CD14-positive monocyte (primary cell): ENCODE measurements around the gene PACSIN3. TPM values are rescaled to one million over a fixed set of nuclear protein-coding genes. Genes with fewer than 3 reads are reported as not detected.

Experiments
- DNase-seq, 3 donors: peaks; one replicate each; pipeline ENCODE4 v3.0.0-alpha.2; 2011 to 2022
- H2AFZ ChIP-seq: 2 replicates; pipeline ENCODE4 v1.6.0; 2012; ENCODE audit warnings: mild to moderate bottlenecking, low read depth, low read length, inconsistent platforms; ENCODE audit not compliant: insufficient read depth, poor library complexity, severe bottlenecking
- H3K27ac ChIP-seq, 2 donors: 1 replicate in 1 of 2; 2 replicates in 1 of 2; pipeline ENCODE4 v1.5.1; 2012 to 2013; ENCODE audit warnings: low read length in 2 of 2, control low read depth in 1 of 2, inconsistent platforms in 1 of 2, low read depth in 1 of 2, mild to moderate bottlenecking in 1 of 2
- H3K27me3 ChIP-seq, 2 donors: one replicate each; pipeline versions ENCODE4 v1.6.0 to v1.6.1; 2011 to 2013; ENCODE audit warnings: low read length in 2 of 2; ENCODE audit not compliant: control insufficient read depth in 2 of 2, insufficient read depth in 2 of 2
- H3K36me3 ChIP-seq, 2 donors: replicated peaks in 1 of 2; 1 replicate in 1 of 2; 2 replicates in 1 of 2; pipeline versions ENCODE4 v1.5.1 to v1.6.1; 2012 to 2013; ENCODE audit warnings: low read length in 2 of 2, control low read depth in 1 of 2, inconsistent platforms in 1 of 2, mild to moderate bottlenecking in 1 of 2; ENCODE audit not compliant: insufficient read depth in 2 of 2, control insufficient read depth in 1 of 2
- H3K4me1 ChIP-seq, 2 donors: 1 replicate in 1 of 2; 2 replicates in 1 of 2; pipeline versions ENCODE4 v1.5.1 to v1.6.1; 2012 to 2013; ENCODE audit warnings: low read length in 2 of 2, control low read depth in 1 of 2, inconsistent platforms in 1 of 2, mild to moderate bottlenecking in 1 of 2, moderate library complexity in 1 of 2; ENCODE audit not compliant: insufficient read depth in 2 of 2, control insufficient read depth in 1 of 2
- H3K4me2 ChIP-seq: replicated peaks from 2 replicates; pipeline ENCODE3; 2012; ENCODE audit warnings: low read length, moderate library complexity, mild to moderate bottlenecking; ENCODE audit not compliant: poor library complexity, severe bottlenecking; ENCODE audit errors: extremely low read depth
- H3K4me3 ChIP-seq, 3 experiments: fragments of 200-600 bp in 1 of 3; sonication (generic) in 1 of 3; replicated peaks in 1 of 3; 1 replicate in 2 of 3; 2 replicates in 1 of 3; pipeline ENCODE4 v1.5.1; 2011 to 2013; ENCODE audit warnings: low read length in 3 of 3, mild to moderate bottlenecking in 3 of 3, control low read depth in 2 of 3, low read depth in 2 of 3, inconsistent platforms in 1 of 3, moderate library complexity in 1 of 3
- H3K79me2 ChIP-seq: 2 replicates; pipeline ENCODE4 v1.6.0; 2012; ENCODE audit warnings: mild to moderate bottlenecking, control low read depth, inconsistent platforms, low read length, moderate library complexity; ENCODE audit not compliant: insufficient read depth
- H3K9ac ChIP-seq: 2 replicates; pipeline ENCODE4 v1.6.0; 2017; ENCODE audit warnings: low read length, mild to moderate bottlenecking; ENCODE audit not compliant: insufficient read depth, poor library complexity, severe bottlenecking
- H3K9me3 ChIP-seq, 2 donors: replicated peaks in 1 of 2; 1 replicate in 1 of 2; 2 replicates in 1 of 2; pipeline versions ENCODE4 v1.5.1 to v1.6.1; 2012 to 2013; ENCODE audit warnings: low read length in 2 of 2, control low read depth in 1 of 2; ENCODE audit not compliant: control insufficient read depth in 1 of 2, insufficient read depth in 1 of 2
- H4K20me1 ChIP-seq: 2 replicates; pipeline ENCODE4 v1.6.0; 2012; ENCODE audit warnings: mild to moderate bottlenecking, low read length, control low read depth, moderate library complexity; ENCODE audit not compliant: insufficient read depth
- H3K27ac Mint-ChIP-seq, 7 donors: one replicate each; pipeline ENCODE4 v1.8.0; 2020; ENCODE audit warnings: mild to moderate bottlenecking in 7 of 7, mixed read lengths in 7 of 7, moderate library complexity in 6 of 7, inconsistent platforms in 2 of 7
- H3K27me3 Mint-ChIP-seq, 3 donors: one replicate each; pipeline ENCODE4 v1.8.0; 2021 to 2022; ENCODE audit warnings: low read depth in 3 of 3, mild to moderate bottlenecking in 3 of 3, mixed read lengths in 3 of 3, moderate library complexity in 3 of 3, inconsistent platforms in 1 of 3
- H3K36me3 Mint-ChIP-seq, 2 donors: one replicate each; pipeline ENCODE4 v1.8.0; 2020; ENCODE audit warnings: mixed read lengths in 2 of 2, inconsistent platforms in 1 of 2, mild to moderate bottlenecking in 1 of 2
- H3K4me1 Mint-ChIP-seq: one replicate; pipeline ENCODE4 v1.8.0; 2020; ENCODE audit warnings: mild to moderate bottlenecking, mixed read lengths
- H3K4me3 Mint-ChIP-seq, 2 donors: one replicate each; pipeline ENCODE4 v1.8.0; 2020; ENCODE audit warnings: mild to moderate bottlenecking in 2 of 2, mixed read lengths in 2 of 2, moderate library complexity in 1 of 2
- H3K9me3 Mint-ChIP-seq, 7 donors: one replicate each; pipeline ENCODE4 v1.8.0; 2020 to 2022; ENCODE audit warnings: mixed read lengths in 7 of 7, mild to moderate bottlenecking in 6 of 7, moderate library complexity in 6 of 7, inconsistent platforms in 2 of 7
- WGBS: methylation state at CpG from one replicate; pipeline ENCODE4 v1.1.5; 2013; ENCODE audit warnings: missing lambda C conversion rate; ENCODE audit not compliant: insufficient coverage; 5-methylcytosine and 5-hydroxymethylcytosine counted together
- intact Hi-C, 2 donors: fragments of 100-400 bp; cut with micrococcal nuclease; formaldehyde crosslinking; loops; one replicate each; pipeline versions ENCODE4 v1.15.0 to v1.15.1; 2023
- polyA plus RNA-seq, 3 donors: library from polyadenylated mRNA; depleted of rRNA in 1 of 3; unstranded in 2 of 3; stranded (reverse) in 1 of 3; fragments of 300-500 nt in 2 of 3; fragments of >200 nt in 1 of 3; fragmentation: Illumina TruSeq in 2 of 3; gene quantifications; 1 replicate in 2 of 3; 2 replicates in 1 of 3; pipeline ENCODE4 v1.2.3, GENCODE V29; 2012 to 2021
- TF ChIP-seq, protein P1 (sequence below): fragments of 200-600 bp; IDR thresholded peaks from one replicate; pipeline ENCODE4 v1.8.0; 2022; ENCODE audit warnings: antibody characterized with exemption, mild to moderate bottlenecking

PACSIN3 gene
- polyA plus RNA-seq, 3 donors: not detected

DNA sequence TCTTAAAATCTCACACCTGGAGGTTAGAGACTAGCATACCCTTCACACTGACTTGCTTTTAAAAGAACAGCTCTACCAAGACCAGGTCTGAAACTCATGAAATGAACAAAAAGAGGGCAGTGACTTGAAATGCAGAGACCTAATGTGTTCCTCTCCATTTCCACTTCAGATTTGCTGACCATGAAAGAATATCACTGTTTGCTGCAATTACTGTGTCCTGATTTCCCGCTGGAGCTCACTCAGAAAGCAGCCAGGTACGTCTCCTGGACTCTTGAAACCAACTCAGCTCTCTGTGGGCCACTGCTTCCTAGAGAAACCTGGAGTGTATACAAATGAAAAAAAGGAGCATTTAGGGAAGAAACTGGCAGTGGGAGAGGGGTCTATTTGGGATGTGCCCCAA lies 48.8 kb downstream of the PACSIN3 start:
- Histone ChIP-seq H3K4me2 (no peak overlapping the region), H3K9me3 (no peaks in the 10 kb centered on the region), H4K20me1 (no peaks in the 10 kb centered on the region), H3K27me3 (no peaks in the 10 kb centered on the region), H3K4me3 (no peak overlapping the region), H3K4me1 (no peaks in the 10 kb centered on the region), H2AFZ (no peak overlapping the region), H3K79me2 (no peaks in the 10 kb centered on the region), H3K27ac (no peak overlapping the region), H3K36me3 (no peaks in the 10 kb centered on the region), H3K9ac (no peak overlapping the region)
- intact Hi-C loops: no loop called here
- Mint-ChIP-seq H3K4me3 (no peak overlapping the region), H3K27ac (no peak overlapping the region), H3K9me3 (peaks cover 0 to 2% (median 0%) of the 10 kb centered on the region in 7 donors), H3K4me1 (peaks cover 4% of the 10 kb centered on the region), H3K36me3 (peaks cover 9 to 12% of the 10 kb centered on the region in 2 donors), H3K27me3 (no peaks in the 10 kb centered on the region)
- DNase-seq: no peak
- WGBS: 93% methylated on average over 2 of the region's 2 CpGs
- TF ChIP-seq, protein P1, sequence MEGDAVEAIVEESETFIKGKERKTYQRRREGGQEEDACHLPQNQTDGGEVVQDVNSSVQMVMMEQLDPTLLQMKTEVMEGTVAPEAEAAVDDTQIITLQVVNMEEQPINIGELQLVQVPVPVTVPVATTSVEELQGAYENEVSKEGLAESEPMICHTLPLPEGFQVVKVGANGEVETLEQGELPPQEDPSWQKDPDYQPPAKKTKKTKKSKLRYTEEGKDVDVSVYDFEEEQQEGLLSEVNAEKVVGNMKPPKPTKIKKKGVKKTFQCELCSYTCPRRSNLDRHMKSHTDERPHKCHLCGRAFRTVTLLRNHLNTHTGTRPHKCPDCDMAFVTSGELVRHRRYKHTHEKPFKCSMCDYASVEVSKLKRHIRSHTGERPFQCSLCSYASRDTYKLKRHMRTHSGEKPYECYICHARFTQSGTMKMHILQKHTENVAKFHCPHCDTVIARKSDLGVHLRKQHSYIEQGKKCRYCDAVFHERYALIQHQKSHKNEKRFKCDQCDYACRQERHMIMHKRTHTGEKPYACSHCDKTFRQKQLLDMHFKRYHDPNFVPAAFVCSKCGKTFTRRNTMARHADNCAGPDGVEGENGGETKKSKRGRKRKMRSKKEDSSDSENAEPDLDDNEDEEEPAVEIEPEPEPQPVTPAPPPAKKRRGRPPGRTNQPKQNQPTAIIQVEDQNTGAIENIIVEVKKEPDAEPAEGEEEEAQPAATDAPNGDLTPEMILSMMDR: no peak

DNA sequence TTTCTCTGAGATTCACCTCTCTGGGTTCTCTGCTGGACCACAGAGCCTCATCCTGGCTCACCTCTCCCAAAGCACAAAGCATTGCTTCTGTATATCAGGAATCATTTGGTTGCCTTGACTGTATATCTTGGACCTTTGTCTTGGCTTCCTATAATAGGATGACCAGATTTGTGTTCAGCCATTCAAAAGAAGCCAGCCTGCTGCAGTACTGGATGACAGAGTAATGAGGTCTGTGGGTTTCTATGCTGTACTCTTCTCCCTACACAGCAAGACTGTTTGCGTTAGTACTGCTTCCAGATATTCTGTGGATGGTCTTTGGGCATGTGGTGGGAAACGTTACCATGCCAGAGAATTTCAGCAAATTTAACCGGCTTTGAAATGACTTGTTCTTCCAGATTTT lies 49.3 kb downstream of the PACSIN3 start:
- TF ChIP-seq, protein P1: no peak
- Histone ChIP-seq H3K79me2 (no peaks in the 10 kb centered on the region), H2AFZ (no peak overlapping the region), H3K4me1 (no peaks in the 10 kb centered on the region), H3K36me3 (no peaks in the 10 kb centered on the region), H3K9me3 (no peaks in the 10 kb centered on the region), H3K4me3 (no peak overlapping the region), H3K4me2 (no peak overlapping the region), H3K27ac (no peak overlapping the region), H3K9ac (no peak overlapping the region), H4K20me1 (no peaks in the 10 kb centered on the region), H3K27me3 (no peaks in the 10 kb centered on the region)
- Mint-ChIP-seq H3K9me3 (peaks cover 0 to 2% (median 0%) of the 10 kb centered on the region in 7 donors), H3K27ac (no peak overlapping the region), H3K36me3 (peaks cover 9 to 12% of the 10 kb centered on the region in 2 donors), H3K27me3 (no peaks in the 10 kb centered on the region), H3K4me3 (no peak overlapping the region), H3K4me1 (peaks cover 4% of the 10 kb centered on the region)
- intact Hi-C loops: no loop called here
- no CpG with 5 or more reads among the region's 3 CpGs for WGBS
- no peak for DNase-seq
